Measurements from ENCODE around the gene USP17L28.
"Not testable (repeated sequence)": the region's sequence is repeated elsewhere in the genome, so short reads cannot be mapped to it uniquely, and the experiment has no call there.

- TF ChIP-seq CTCF, POLR2A (IDR thresholded peaks at IDR 0.05): not testable (repeated sequence)
Observed at GRCh38 chr4:9379881-9380280, 31.2 kb downstream of the USP17L28 start.

All from thyroid gland (tissue), 4 donors.